ENCODE measurements around the gene C19orf25.

Gene C19orf25

GRCh38 chr19:1478934-1479707 lies at the start of gene C19orf25:
Gene C19orf25, minus strand, starts transcription at chr19:1479215. Its CDS starts 312 bp downstream, at chr19:1478903.
- TF ChIP-seq CREB1 (IDR thresholded peaks at IDR 0.05; ENCODE audit: low read depth) (no peak; the same call in 1 of the 2 replicates), CEBPB (IDR thresholded peaks at IDR 0.05) (no peak), RAD21 (IDR thresholded peaks at IDR 0.05; ENCODE audit: low read depth) (no peak), EGR1 (IDR thresholded peaks at IDR 0.05) (peak; percentile 44; the same call in 1 of the 2 replicates), FOXM1 (IDR thresholded peaks at IDR 0.05; ENCODE audit: borderline replicate concordance, low read depth) (no peak), TEAD4 (IDR thresholded peaks at IDR 0.05) (no peak), NFIC (IDR thresholded peaks at IDR 0.05) (peak; percentile 22; the same call in 1 of the 2 replicates), ZBTB7A (IDR thresholded peaks at IDR 0.05; ENCODE audit: low read depth) (no peak), TCF12 (IDR thresholded peaks at IDR 0.05; ENCODE audit: low read depth) (peak; percentile 62), YY1 (IDR thresholded peaks at IDR 0.05; ENCODE audit: low read depth) (no peak), EP300 (IDR thresholded peaks at IDR 0.05; ENCODE audit: borderline replicate concordance) (peak; percentile 26; the same call in 1 of the 2 replicates), TAF1 (IDR thresholded peaks at IDR 0.05; ENCODE audit: low read depth) (peak; percentile 49; the same call in 1 of the 2 replicates)
- TF ChIP-seq, protein P1, sequence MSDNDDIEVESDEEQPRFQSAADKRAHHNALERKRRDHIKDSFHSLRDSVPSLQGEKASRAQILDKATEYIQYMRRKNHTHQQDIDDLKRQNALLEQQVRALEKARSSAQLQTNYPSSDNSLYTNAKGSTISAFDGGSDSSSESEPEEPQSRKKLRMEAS (IDR thresholded peaks at IDR 0.05), result peak; percentile 97
- TF ChIP-seq, protein P2, sequence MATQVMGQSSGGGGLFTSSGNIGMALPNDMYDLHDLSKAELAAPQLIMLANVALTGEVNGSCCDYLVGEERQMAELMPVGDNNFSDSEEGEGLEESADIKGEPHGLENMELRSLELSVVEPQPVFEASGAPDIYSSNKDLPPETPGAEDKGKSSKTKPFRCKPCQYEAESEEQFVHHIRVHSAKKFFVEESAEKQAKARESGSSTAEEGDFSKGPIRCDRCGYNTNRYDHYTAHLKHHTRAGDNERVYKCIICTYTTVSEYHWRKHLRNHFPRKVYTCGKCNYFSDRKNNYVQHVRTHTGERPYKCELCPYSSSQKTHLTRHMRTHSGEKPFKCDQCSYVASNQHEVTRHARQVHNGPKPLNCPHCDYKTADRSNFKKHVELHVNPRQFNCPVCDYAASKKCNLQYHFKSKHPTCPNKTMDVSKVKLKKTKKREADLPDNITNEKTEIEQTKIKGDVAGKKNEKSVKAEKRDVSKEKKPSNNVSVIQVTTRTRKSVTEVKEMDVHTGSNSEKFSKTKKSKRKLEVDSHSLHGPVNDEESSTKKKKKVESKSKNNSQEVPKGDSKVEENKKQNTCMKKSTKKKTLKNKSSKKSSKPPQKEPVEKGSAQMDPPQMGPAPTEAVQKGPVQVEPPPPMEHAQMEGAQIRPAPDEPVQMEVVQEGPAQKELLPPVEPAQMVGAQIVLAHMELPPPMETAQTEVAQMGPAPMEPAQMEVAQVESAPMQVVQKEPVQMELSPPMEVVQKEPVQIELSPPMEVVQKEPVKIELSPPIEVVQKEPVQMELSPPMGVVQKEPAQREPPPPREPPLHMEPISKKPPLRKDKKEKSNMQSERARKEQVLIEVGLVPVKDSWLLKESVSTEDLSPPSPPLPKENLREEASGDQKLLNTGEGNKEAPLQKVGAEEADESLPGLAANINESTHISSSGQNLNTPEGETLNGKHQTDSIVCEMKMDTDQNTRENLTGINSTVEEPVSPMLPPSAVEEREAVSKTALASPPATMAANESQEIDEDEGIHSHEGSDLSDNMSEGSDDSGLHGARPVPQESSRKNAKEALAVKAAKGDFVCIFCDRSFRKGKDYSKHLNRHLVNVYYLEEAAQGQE (IDR thresholded peaks at IDR 0.05; ENCODE audit: low read depth), result no peak
- TF ChIP-seq, protein P3, sequence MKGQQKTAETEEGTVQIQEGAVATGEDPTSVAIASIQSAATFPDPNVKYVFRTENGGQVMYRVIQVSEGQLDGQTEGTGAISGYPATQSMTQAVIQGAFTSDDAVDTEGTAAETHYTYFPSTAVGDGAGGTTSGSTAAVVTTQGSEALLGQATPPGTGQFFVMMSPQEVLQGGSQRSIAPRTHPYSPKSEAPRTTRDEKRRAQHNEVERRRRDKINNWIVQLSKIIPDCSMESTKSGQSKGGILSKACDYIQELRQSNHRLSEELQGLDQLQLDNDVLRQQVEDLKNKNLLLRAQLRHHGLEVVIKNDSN (IDR thresholded peaks at IDR 0.05), result peak; percentile 98

DNA sequence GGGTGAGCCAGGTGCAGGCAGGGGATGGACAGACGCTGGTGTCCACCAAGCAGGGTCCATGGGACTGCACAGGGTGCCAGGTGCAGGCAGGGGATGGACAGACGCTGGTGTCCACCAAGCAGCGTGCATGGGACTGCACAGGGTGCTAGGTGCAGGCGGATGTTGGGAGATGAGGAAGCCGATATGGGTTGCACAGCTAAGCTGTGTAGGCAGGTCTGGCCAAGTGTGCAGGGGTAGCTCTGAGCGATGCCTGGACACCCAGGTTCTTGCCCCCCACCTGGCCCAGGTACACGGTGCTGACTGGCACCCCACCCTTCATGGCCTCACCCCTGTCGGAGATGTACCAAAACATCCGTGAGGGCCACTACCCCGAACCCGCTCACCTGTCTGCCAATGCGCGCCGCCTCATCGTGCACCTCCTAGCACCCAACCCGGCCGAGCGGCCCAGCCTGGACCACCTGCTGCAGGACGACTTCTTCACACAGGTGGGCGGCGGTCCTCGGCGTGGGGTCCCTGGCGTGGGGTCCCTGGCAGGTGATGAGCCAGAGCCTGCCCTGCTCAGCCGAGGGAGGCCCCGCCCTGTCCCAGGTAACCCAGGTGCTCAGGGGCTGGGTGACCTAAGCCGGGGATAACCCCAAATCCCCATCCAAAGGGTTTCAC lies 48.8 kb upstream of the C19orf25 start:
- TF ChIP-seq RAD21 (IDR thresholded peaks at IDR 0.05; ENCODE audit: low read depth), result no peak
- TF ChIP-seq TEAD4 (IDR thresholded peaks at IDR 0.05), result no peak
- no peak for TF ChIP-seq ZBTB7A (IDR thresholded peaks at IDR 0.05; ENCODE audit: low read depth)
- no peak for TF ChIP-seq EGR1 (IDR thresholded peaks at IDR 0.05)
- TF ChIP-seq TAF1 (IDR thresholded peaks at IDR 0.05; ENCODE audit: low read depth), result no peak
- TF ChIP-seq, protein P2 (IDR thresholded peaks at IDR 0.05; ENCODE audit: low read depth), result no peak
- no peak for TF ChIP-seq CEBPB (IDR thresholded peaks at IDR 0.05)

GRCh38 chr19:1526979-1527649 lies 48.1 kb upstream of the C19orf25 start:
- TF ChIP-seq, protein P3 (IDR thresholded peaks at IDR 0.05), result no peak
- no peak for TF ChIP-seq TCF12 (IDR thresholded peaks at IDR 0.05; ENCODE audit: low read depth)
- TF ChIP-seq NFIC (IDR thresholded peaks at IDR 0.05), result no peak
- no peak for TF ChIP-seq EP300 (IDR thresholded peaks at IDR 0.05; ENCODE audit: borderline replicate concordance)
- no peak for TF ChIP-seq EGR1 (IDR thresholded peaks at IDR 0.05)
- TF ChIP-seq TAF1 (IDR thresholded peaks at IDR 0.05; ENCODE audit: low read depth), result no peak
- TF ChIP-seq YY1 (IDR thresholded peaks at IDR 0.05; ENCODE audit: low read depth), result no peak
- peak; percentile 48; the same call in 1 of the 2 replicates for TF ChIP-seq CEBPB (IDR thresholded peaks at IDR 0.05)

DNA sequence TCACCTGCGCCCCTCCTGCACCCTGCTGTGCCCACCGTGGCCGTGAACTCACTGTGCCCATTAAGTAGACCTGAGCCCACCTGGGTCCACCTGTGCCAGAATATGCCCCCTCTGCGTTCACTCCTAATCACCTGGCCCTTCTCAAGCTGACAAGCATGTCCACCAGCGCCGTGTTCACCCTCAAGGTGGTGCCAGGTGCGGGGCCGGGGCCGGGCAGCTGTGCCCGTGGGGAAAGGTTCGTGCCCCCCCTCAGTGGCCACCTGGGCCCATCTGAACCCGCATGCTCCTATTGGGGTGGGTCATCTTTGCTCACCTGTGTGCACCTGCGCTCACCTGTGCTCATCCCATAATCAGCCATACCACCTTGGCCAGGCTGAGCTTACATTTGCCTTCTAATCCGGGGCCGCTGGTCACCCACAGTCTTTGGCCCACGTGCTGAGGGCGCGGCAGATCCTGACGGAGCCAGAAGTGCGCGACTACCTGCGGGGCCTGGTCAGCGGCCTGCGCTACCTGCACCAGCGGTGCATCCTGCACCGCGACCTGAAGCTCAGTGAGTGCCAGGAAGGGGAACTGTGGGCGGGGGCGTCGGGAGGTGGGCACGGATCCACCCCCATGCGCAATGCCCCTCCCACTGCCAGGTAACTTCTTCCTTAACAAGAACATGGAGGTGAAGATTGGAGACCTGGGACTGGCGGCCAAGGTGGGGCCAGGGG lies 47.2 kb upstream of the C19orf25 start:
- TF ChIP-seq, protein P1 (IDR thresholded peaks at IDR 0.05), result peak; percentile 45; the same call in 1 of the 2 replicates
- no peak for TF ChIP-seq YY1 (IDR thresholded peaks at IDR 0.05; ENCODE audit: low read depth)

- no peak for TF ChIP-seq YY1 (IDR thresholded peaks at IDR 0.05; ENCODE audit: low read depth)
- TF ChIP-seq, protein P1 (IDR thresholded peaks at IDR 0.05), result no peak
- TF ChIP-seq EP300 (IDR thresholded peaks at IDR 0.05; ENCODE audit: borderline replicate concordance), result no peak
- TF ChIP-seq, protein P2 (IDR thresholded peaks at IDR 0.05; ENCODE audit: low read depth), result no peak
- no peak for TF ChIP-seq TEAD4 (IDR thresholded peaks at IDR 0.05)
- TF ChIP-seq CREB1 (IDR thresholded peaks at IDR 0.05; ENCODE audit: low read depth), result no peak
- no peak for TF ChIP-seq RAD21 (IDR thresholded peaks at IDR 0.05; ENCODE audit: low read depth)
- no peak for TF ChIP-seq CEBPB (IDR thresholded peaks at IDR 0.05)
- no peak for TF ChIP-seq NFIC (IDR thresholded peaks at IDR 0.05)
- TF ChIP-seq FOXM1 (IDR thresholded peaks at IDR 0.05; ENCODE audit: borderline replicate concordance, low read depth), result no peak
- TF ChIP-seq, protein P3 (IDR thresholded peaks at IDR 0.05), result no peak
- no peak for TF ChIP-seq TCF12 (IDR thresholded peaks at IDR 0.05; ENCODE audit: low read depth)
- no peak for TF ChIP-seq TAF1 (IDR thresholded peaks at IDR 0.05; ENCODE audit: low read depth)
- no peak for TF ChIP-seq EGR1 (IDR thresholded peaks at IDR 0.05)
- no peak for TF ChIP-seq ZBTB7A (IDR thresholded peaks at IDR 0.05; ENCODE audit: low read depth)
Measured at GRCh38 chr19:1525343-1525742, 46.3 kb upstream of the C19orf25 start.
